Transverse colon (tissue), 3 donors: ENCODE measurements around the gene SEPTIN12.

Experiments
- CTCF ChIP-seq, 5 experiments: fragments of 200-600 bp in 3 of 5; fragments of 450-650 bp in 2 of 5; sonication (generic) in 3 of 5; IDR thresholded peaks; 1 replicate in 2 of 5; 2 replicates in 3 of 5; pipeline ENCODE4 v1.5.1; 2016 to 2017; ENCODE audit warnings: antibody characterized with exemption in 5 of 5, inconsistent platforms in 3 of 5, mild to moderate bottlenecking in 2 of 5, moderate library complexity in 1 of 5
- EP300 ChIP-seq: sonication (generic); formaldehyde crosslinking; IDR thresholded peaks from one replicate; pipeline ENCODE4 v1.6.1; 2017; ENCODE audit warnings: antibody characterized with exemption, low read depth
- POLR2A ChIP-seq: fragments of 450-650 bp; IDR thresholded peaks from one replicate; pipeline ENCODE4 v1.6.1; 2016; ENCODE audit warnings: antibody characterized with exemption, mild to moderate bottlenecking, moderate library complexity

GRCh38 chr16:4768549-4769305, 19.4 kb downstream of the SEPTIN12 start:
- TF ChIP-seq CTCF (IDR thresholded peaks at IDR 0.05) (no peak), POLR2A (peak; percentile 89), EP300 (no peak)
